ENCODE results near the gene TMEM258.

Gene TMEM258

DNA sequence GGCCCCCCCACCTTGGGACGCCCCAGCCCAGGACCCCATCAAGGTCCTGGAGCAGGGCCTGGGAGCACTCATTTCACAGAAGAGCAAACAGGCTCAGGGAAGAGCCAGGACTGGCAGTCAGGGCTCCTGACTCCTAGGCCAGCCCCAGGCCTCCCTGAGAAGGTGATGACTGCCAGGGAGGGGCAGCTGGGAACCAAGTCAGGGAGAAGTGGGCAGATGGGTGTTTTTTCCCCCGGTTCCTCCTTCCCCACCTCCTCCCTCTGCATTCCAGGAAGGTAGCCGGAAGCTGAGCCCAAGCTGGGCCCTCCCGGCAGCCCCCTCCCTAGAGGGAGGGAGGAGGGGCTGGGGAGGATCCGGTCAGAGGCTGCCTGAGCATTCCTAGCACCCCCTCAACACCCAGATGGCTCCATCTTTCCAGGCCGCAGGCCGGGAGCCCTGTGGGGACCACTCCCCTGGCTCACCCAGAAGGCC is 20.4 kb downstream of the TMEM258 start:
- no peak overlapping the region for H3K4me3 ChIP-seq (IDR thresholded peaks at IDR 0.05; ENCODE audit: insufficient read depth, low read depth, low read length)
- H3K4me1 ChIP-seq (ENCODE audit: low read depth, poor library complexity, severe bottlenecking): peaks cover 5% of the 10 kb centered on the region
- TF ChIP-seq, protein P1, sequence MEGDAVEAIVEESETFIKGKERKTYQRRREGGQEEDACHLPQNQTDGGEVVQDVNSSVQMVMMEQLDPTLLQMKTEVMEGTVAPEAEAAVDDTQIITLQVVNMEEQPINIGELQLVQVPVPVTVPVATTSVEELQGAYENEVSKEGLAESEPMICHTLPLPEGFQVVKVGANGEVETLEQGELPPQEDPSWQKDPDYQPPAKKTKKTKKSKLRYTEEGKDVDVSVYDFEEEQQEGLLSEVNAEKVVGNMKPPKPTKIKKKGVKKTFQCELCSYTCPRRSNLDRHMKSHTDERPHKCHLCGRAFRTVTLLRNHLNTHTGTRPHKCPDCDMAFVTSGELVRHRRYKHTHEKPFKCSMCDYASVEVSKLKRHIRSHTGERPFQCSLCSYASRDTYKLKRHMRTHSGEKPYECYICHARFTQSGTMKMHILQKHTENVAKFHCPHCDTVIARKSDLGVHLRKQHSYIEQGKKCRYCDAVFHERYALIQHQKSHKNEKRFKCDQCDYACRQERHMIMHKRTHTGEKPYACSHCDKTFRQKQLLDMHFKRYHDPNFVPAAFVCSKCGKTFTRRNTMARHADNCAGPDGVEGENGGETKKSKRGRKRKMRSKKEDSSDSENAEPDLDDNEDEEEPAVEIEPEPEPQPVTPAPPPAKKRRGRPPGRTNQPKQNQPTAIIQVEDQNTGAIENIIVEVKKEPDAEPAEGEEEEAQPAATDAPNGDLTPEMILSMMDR (conservative IDR thresholded peaks at IDR 0.05; ENCODE audit: low read depth, low read length): no peak
- H3K27me3 ChIP-seq (ENCODE audit: insufficient read depth, low read depth): no peaks in the 10 kb centered on the region
- no peak overlapping the region for H3K9ac ChIP-seq
- H2AFZ ChIP-seq (ENCODE audit: low read depth): no peak overlapping the region
- no peaks in the 10 kb centered on the region for H3K79me2 ChIP-seq (ENCODE audit: insufficient read depth, low read depth)
- no peaks in the 10 kb centered on the region for H3K36me3 ChIP-seq (ENCODE audit: insufficient read depth)
- H3K4me2 ChIP-seq: no peak overlapping the region
- H4K20me1 ChIP-seq (ENCODE audit: insufficient read depth): no peaks in the 10 kb centered on the region
- H3K27ac ChIP-seq: no peak overlapping the region

DNA sequence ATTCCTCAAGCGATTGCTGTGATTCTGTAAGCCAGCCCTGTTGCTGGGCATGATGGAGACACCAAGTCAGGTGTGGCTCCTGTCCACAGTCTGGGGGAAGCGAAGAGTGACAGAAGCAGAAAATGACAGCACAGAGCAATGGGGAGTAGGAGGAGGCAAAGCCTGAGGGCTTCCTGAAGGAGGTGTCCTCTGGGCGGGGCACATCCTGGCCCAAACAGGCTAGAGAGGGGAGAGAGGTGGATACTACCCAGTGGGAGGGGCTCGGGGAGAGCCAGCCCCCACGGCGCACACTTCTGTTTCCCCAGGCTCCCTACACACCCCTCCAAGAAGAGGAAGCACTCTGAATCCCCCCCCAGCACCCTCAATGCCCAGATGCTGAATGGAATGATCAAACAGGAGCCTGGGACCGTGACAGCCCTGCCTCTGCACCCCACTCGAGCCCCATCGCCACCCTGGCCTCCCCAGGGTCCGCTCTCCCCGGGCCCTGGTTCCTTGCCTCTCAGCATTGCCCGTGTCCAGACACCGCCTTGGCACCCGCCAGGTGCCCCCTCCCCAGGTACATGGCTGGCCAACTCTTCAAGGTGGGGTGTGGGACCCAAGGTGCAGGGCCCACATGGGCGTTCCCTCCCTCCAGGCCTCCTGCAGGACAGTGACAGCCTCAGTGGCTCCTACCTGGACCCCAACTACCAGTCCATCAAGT is 21.1 kb downstream of the TMEM258 start:
- Histone ChIP-seq H4K20me1 (ENCODE audit: insufficient read depth) (no peaks in the 10 kb centered on the region), H3K27me3 (ENCODE audit: insufficient read depth, low read depth) (no peaks in the 10 kb centered on the region), H3K9ac (no peak overlapping the region), H3K36me3 (ENCODE audit: insufficient read depth) (no peaks in the 10 kb centered on the region), H3K27ac (no peak overlapping the region), H3K4me1 (ENCODE audit: low read depth, poor library complexity, severe bottlenecking) (no peaks in the 10 kb centered on the region), H2AFZ (ENCODE audit: low read depth) (no peak overlapping the region), H3K79me2 (ENCODE audit: insufficient read depth, low read depth) (no peaks in the 10 kb centered on the region), H3K4me3 (IDR thresholded peaks at IDR 0.05; ENCODE audit: insufficient read depth, low read depth, low read length) (no peak overlapping the region), H3K4me2 (no peak overlapping the region)
- TF ChIP-seq, protein P1 (conservative IDR thresholded peaks at IDR 0.05; ENCODE audit: low read depth, low read length): no peak

DNA sequence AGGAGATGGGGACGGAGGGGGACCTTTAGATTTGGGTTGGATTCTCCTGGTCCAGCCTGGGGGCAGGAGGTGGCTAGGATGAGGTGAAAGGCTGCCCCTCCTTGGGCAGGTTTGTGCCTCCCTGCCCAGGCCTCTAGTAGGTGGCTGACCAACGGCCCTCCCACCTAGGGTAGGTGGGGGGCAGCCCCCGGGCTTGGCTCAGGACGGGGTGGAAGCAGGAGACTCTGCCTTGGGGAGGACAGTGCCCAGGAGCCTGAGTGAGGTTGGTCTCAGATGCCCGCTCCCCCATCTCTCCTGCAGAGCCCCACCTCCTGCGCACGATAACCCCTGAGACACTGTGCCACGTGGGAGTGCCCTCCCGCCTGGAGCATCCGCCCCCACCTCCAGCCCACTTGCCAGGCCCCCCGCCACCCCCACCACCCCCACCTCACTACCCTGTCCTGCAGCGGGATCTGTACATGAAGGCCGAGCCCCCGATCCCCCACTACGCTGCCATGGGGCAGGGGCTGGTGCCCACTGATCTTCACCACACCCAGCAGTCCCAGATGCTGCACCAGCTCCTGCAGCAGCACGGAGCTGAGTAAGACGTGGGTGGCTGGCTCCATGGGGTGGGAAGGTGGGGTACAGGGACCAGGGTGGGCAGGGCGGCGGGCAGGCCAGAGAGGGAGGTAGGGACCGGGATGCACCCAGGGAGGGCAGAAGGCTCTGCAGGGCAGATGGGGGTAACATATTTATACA is 22.3 kb downstream of the TMEM258 start:
- H3K9ac ChIP-seq: no peak overlapping the region
- TF ChIP-seq, protein P1 (conservative IDR thresholded peaks at IDR 0.05; ENCODE audit: low read depth, low read length): no peak
- no peaks in the 10 kb centered on the region for H3K4me1 ChIP-seq (ENCODE audit: low read depth, poor library complexity, severe bottlenecking)
- H3K79me2 ChIP-seq (ENCODE audit: insufficient read depth, low read depth): no peaks in the 10 kb centered on the region
- H3K27ac ChIP-seq: no peak overlapping the region
- no peak overlapping the region for H3K4me3 ChIP-seq (IDR thresholded peaks at IDR 0.05; ENCODE audit: insufficient read depth, low read depth, low read length)
- no peak overlapping the region for H3K4me2 ChIP-seq
- no peak overlapping the region for H2AFZ ChIP-seq (ENCODE audit: low read depth)
- no peaks in the 10 kb centered on the region for H3K27me3 ChIP-seq (ENCODE audit: insufficient read depth, low read depth)
- H4K20me1 ChIP-seq (ENCODE audit: insufficient read depth): no peaks in the 10 kb centered on the region
- no peaks in the 10 kb centered on the region for H3K36me3 ChIP-seq (ENCODE audit: insufficient read depth)

DNA sequence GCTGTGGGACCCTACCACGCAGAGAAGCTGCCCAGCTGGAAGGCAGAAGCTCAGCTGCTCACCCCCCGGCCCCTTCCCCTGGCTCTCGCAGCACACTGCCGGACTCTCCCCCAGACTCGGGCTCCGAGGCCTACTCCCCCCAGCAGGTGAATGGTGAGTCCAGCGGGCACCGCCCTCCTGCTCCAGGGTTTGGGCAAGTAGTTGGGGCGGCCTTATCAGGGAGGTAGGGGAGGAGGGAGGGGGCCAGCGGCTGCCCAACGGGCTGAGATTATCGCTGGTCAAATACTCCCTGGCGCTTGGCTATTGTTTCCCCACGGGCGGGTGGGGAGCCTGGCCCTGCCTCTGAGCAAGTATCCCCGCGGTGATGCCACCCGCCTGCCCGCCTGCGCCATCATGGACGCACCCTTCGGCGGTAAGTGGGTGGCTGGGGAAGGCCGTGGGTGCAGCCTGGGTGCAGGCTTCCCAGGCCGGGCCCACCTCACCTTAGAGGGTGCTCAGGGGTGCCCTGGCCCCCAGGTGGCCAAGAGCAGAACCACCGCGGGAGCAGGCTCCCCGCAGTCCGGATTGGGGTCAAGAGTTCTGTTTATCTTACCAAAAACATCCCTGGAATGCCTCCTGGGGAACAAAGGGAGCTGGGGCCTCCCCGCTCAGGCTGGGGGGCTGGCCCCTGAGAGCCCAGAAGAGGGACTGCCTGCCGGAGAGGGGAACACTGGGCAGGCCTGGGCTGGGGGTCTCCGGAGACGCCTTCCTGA is 23.1 kb downstream of the TMEM258 start:
- Histone ChIP-seq H3K4me2 (no peak overlapping the region), H3K4me3 (IDR thresholded peaks at IDR 0.05; ENCODE audit: insufficient read depth, low read depth, low read length) (no peak overlapping the region), H3K27me3 (ENCODE audit: insufficient read depth, low read depth) (no peaks in the 10 kb centered on the region), H3K4me1 (ENCODE audit: low read depth, poor library complexity, severe bottlenecking) (no peaks in the 10 kb centered on the region), H2AFZ (ENCODE audit: low read depth) (no peak overlapping the region), H4K20me1 (ENCODE audit: insufficient read depth) (no peaks in the 10 kb centered on the region), H3K36me3 (ENCODE audit: insufficient read depth) (no peaks in the 10 kb centered on the region), H3K79me2 (ENCODE audit: insufficient read depth, low read depth) (no peaks in the 10 kb centered on the region), H3K9ac (no peak overlapping the region), H3K27ac (no peak overlapping the region)
- TF ChIP-seq, protein P1 (conservative IDR thresholded peaks at IDR 0.05; ENCODE audit: low read depth, low read length): no peak

Measured in KMS-11 (cell line).